Activated CD4-positive, alpha-beta memory T cell treated with anti-CD3 and anti-CD28 coated beads, Interleukin-2, amount 10 ng/mL, durations not matched to agents 7 days and 5 days (primary cell): ENCODE measurements around the gene ATP6V1B1. TPM values are rescaled to one million over a fixed set of nuclear protein-coding genes. Genes with fewer than 3 reads are reported as not detected.

Experiments used
- CTCF ChIA-PET: fragments of 350-600 bp; sonication (Branson Sonifier 250); formaldehyde crosslinking; loops from one replicate; lab custom pipeline; 2021; ENCODE audit warnings: antibody characterized with exemption, inconsistent platforms; lab: Charles Lee
- POLR2A ChIA-PET: fragments of 350-600 bp; sonication (Branson Sonifier 250); formaldehyde crosslinking; loops from one replicate; lab custom pipeline; 2021; ENCODE audit warnings: antibody characterized with exemption; lab: Charles Lee
- DNase-seq: peaks from one replicate; pipeline ENCODE4 v3.0.0-alpha.2; 2020
- H3K27ac Mint-ChIP-seq: one replicate; pipeline ENCODE4 v1.8.0; 2021; ENCODE audit warnings: mild to moderate bottlenecking, mixed read lengths
- H3K27me3 Mint-ChIP-seq: one replicate; pipeline ENCODE4 v1.8.0; 2021; ENCODE audit warnings: mixed read lengths
- H3K36me3 Mint-ChIP-seq: one replicate; pipeline ENCODE4 v1.8.0; 2021; ENCODE audit warnings: low read depth, mixed read lengths
- H3K4me1 Mint-ChIP-seq: one replicate; pipeline ENCODE4 v1.8.0; 2021; ENCODE audit warnings: mixed read lengths
- H3K4me3 Mint-ChIP-seq: one replicate; pipeline ENCODE4 v1.8.0; 2021; ENCODE audit warnings: mild to moderate bottlenecking, mixed read lengths
- H3K9me3 Mint-ChIP-seq: one replicate; pipeline ENCODE4 v1.8.0; 2021; ENCODE audit warnings: mixed read lengths
- total RNA-seq, 2 experiments: library from RNA; stranded (reverse); gene quantifications; one replicate each; pipeline ENCODE4 v1.2.3, GENCODE V29; 2021

The ATP6V1B1 gene
- total RNA-seq, 2 experiments from 2014 or later = not detected

DNA sequence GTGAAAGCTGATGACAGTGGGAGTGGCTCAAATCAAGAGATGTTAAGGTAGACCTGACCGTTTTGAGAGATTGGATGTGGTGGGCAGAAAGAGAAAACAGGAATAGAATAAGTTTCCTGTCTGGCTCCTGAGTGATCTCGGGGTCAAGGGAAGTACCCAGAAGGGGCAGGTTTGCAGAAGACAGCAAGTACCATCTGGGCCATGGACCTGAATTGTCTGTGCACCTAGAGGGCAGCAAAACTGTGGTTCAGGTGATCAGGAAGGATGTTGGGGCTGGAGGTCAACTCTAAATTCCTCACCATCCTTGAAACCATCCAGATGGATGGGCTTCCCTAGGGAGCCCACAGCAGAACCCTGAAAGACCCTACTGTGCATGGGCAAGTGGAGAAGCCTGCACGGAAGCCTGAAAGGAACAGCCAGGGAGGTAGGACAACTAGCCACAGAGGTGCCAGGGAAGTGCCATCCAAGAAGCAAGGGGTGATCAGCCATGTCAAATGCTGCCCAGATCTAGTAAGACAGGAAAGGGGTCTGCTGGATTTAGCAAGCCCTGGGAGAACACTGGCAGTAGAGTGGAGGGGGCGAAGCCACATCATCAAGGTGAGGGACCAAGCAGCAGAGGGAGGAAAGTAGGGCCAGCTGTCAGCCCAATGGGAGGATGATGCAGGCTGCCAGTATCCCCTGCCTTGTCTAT is 50.9 kb downstream of the ATP6V1B1 start:
- Mint-ChIP-seq H3K9me3 (no peaks in the 10 kb centered on the region), H3K4me1 (peaks cover 9% of the 10 kb centered on the region), H3K27me3 (no peaks in the 10 kb centered on the region), H3K4me3 (no peak overlapping the region), H3K36me3 (peaks cover 31% of the 10 kb centered on the region), H3K27ac (no peak overlapping the region)
- ChIA-PET CTCF (interaction anchor here (2.3 to 3.7 kb wide), 3 partner anchors 7 to 15 kb away, joined by 14 to 26 read pairs (median 24); partner anchors contain the start of gene TEX261), POLR2A (interaction anchor here (0.5 kb wide), 1 partner anchor 380 kb away, joined by 3 read pairs; no protein-coding TSS in a partner anchor)
- peak; percentile 11 for DNase-seq

DNA sequence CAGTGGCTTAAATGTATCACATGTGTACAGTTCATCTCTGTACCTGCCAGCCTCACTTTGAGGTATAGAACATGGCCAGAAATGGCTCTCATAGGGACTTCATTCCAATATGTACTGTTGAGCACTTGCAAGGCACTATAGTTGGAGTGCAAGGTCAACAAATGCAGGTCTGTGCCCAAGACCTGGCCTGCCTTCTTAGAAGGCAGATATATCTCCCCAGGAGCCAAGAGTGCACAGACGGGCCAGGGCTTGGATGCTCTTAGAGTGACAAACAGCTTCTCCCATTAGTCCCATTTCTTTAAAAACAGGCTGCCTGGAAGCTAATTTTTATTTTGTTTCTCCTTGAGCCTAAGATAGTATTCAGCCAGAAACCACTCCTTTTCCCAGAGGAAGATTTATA is 51.7 kb downstream of the ATP6V1B1 start:
- DNase-seq = peak; percentile 2
- H3K27me3 Mint-ChIP-seq = no peaks in the 10 kb centered on the region
- no peak overlapping the region for H3K4me3 Mint-ChIP-seq
- no peak overlapping the region for H3K27ac Mint-ChIP-seq
- CTCF ChIA-PET = no interaction called here
- peaks cover 32% of the 10 kb centered on the region for H3K36me3 Mint-ChIP-seq
- POLR2A ChIA-PET = no interaction called here
- H3K4me1 Mint-ChIP-seq = peaks cover 13% of the 10 kb centered on the region
- H3K9me3 Mint-ChIP-seq = no peaks in the 10 kb centered on the region

DNA sequence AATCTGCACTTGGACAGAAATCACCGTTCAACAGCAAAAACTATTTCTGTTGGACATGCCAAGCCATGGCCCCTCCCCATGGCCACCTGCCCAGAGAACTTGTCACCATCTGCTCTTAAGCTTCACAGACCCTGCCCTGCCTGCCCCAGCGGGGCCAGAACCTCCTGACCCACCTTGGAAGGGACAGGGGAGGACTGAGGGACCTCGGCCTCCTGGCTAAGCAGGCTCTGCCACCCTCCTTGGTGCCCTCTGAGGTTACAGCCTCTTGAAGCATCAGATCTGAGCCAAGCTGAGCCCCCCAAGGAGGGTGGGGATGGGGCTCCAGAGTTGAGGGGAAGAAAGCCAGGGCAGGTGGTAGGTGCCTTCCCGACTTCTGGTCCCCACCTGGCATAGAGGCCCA is 52.5 kb downstream of the ATP6V1B1 start:
- no peaks in the 10 kb centered on the region for H3K27me3 Mint-ChIP-seq
- POLR2A ChIA-PET = no interaction called here
- peaks cover 18% of the 10 kb centered on the region for H3K4me1 Mint-ChIP-seq
- no peak overlapping the region for H3K27ac Mint-ChIP-seq
- CTCF ChIA-PET = no interaction called here
- no peaks in the 10 kb centered on the region for H3K9me3 Mint-ChIP-seq
- H3K36me3 Mint-ChIP-seq = peaks cover 35% of the 10 kb centered on the region
- peak; percentile 6 for DNase-seq
- H3K4me3 Mint-ChIP-seq = no peak overlapping the region

DNA sequence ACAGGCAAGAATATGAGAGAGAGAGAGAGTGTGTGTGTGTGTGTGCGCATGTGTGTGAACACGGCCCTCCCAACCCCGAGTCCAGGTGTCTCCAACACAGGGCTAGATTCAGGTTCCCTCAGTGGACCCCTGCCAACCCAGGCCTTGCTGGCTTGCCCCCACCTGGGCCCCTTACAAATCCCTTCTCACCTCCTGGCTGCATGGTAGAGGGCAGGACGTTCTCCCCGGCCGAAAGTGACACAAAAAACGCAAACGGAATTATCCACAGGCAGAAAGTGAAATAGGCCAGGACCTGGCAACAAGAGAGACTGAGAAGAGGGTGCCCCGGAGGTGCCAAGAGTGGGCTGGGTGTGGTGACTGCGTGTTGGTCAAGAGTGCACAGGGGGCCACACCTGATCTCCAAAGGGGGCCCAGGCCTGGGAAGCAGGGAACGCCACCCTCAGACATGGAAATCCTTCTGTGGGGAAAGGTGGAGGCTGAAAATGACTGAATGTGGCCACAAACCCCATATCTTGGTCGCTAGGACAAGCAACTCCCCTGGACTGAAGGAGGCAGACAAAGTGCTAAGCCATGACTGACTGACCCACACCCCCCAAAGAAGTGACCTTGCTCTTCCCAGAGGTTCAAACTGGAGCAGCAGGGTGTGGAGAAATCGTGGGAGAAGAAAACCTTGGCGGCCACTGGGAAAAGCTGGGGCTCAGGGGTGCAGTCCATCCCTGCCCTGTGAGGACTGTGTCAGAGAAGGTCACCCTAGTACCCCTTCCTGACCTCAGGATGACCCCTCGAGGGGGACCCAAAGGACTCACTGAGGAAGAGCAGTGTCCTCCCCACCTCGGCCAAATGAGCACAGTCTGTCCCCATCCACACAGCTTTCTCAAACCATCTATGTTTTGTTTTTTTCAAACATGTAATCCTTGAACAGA is 53.3 kb downstream of the ATP6V1B1 start:
- DNase-seq = peak; percentile 8

DNA sequence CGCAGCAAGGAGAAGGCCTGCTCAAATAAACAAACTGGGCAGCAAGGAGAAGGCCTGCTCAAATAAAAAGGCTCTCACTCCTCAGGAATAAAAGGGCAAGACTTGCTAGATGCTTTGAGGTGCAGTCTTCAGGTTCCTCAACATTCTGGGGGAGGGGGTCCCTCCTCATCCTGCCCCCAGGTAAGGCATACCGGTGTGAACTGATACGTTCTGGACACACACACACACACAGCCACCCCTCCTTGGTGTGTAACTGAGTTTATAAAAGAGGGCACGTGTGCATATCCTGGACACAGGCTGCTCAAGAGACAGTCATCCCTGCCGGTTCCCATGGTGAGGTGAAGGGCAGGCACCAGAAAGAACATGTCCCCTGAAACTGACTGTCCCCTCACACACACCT is 54.5 kb downstream of the ATP6V1B1 start:
- CTCF ChIA-PET = interaction anchor here (0.6 to 1.2 kb wide), 3 partner anchors 11 to 25 kb away, joined by 3 to 9 read pairs (median 3); no protein-coding TSS in a partner anchor
- peak; percentile 7 for DNase-seq
- no peaks in the 10 kb centered on the region for H3K27me3 Mint-ChIP-seq
- POLR2A ChIA-PET = no interaction called here
- peaks cover 35% of the 10 kb centered on the region for H3K36me3 Mint-ChIP-seq
- H3K4me1 Mint-ChIP-seq = peaks cover 20% of the 10 kb centered on the region
- peak overlapping the region; percentile 10 for H3K27ac Mint-ChIP-seq
- no peak overlapping the region for H3K4me3 Mint-ChIP-seq
- no peaks in the 10 kb centered on the region for H3K9me3 Mint-ChIP-seq

More for the DNA sequence above, 53.3 kb downstream of the ATP6V1B1 start:
- ChIA-PET POLR2A (no interaction called here), CTCF (interaction anchor here (1.1 to 1.2 kb wide), 2 partner anchors 13 to 24 kb away, joined by 3 to 9 read pairs; no protein-coding TSS in a partner anchor)
- H3K9me3 Mint-ChIP-seq = no peaks in the 10 kb centered on the region
- H3K4me1 Mint-ChIP-seq = peaks cover 27% of the 10 kb centered on the region
- no peak overlapping the region for H3K4me3 Mint-ChIP-seq
- H3K27ac Mint-ChIP-seq = no peak overlapping the region
- peaks cover 35% of the 10 kb centered on the region for H3K36me3 Mint-ChIP-seq
- H3K27me3 Mint-ChIP-seq = no peaks in the 10 kb centered on the region

DNA sequence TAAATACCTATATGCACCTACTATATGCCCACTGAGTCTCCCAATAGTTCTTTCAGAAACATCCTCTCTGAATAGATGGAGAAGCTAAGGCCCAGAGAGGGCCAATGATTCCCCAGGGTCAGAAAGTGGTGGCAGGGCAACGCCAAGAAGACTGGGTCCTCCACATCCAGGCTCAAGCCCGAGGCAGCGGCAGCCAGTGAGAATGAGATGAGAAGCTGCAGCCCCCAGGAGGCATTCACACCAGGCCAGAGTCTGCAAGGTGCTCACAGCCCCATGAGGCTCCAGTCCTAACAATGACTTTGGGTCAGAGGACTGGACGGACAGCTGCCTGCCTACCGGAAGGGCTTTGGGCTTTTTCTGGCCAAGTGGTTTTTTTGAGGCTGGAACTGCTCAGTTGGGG is 55.4 kb downstream of the ATP6V1B1 start:
- Mint-ChIP-seq H3K4me3 (no peak overlapping the region), H3K36me3 (peaks cover 31% of the 10 kb centered on the region), H3K9me3 (no peaks in the 10 kb centered on the region), H3K27ac (no peak overlapping the region), H3K27me3 (no peaks in the 10 kb centered on the region), H3K4me1 (peaks cover 29% of the 10 kb centered on the region)
- ChIA-PET CTCF (interaction anchor here (0.9 kb wide), 1 partner anchor 27 kb away, joined by 3 read pairs; no protein-coding TSS in a partner anchor), POLR2A (no interaction called here)
- DNase-seq = peak; percentile 12

DNA sequence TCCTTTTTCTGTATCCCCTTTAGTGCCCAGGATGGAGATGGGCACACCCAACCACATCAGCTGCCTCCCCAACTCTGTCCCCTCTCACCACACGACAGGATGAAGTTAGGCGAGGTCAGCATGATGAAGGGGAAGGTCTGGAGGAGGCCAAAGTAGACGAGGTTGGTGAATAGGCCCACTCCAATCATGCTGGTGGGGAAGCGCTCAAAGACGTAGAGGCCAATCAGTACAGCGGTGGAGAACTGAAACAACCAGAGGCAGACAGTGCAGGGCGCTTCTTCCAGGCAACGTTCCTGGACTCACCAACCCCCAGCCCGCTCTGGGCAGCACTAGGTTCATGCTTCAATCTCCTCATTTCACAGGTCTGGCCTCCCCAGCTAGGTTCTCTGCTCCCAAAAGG is 56.0 kb downstream of the ATP6V1B1 start:
- H3K27me3 Mint-ChIP-seq = no peaks in the 10 kb centered on the region
- no peaks in the 10 kb centered on the region for H3K9me3 Mint-ChIP-seq
- ChIA-PET CTCF (interaction anchor here (0.9 kb wide), 1 partner anchor 27 kb away, joined by 3 read pairs; no protein-coding TSS in a partner anchor), POLR2A (interaction anchor here (1.7 kb wide), 1 partner anchor 76 kb away, joined by 6 read pairs; no protein-coding TSS in a partner anchor)
- H3K27ac Mint-ChIP-seq = no peak overlapping the region
- H3K4me3 Mint-ChIP-seq = no peak overlapping the region
- DNase-seq = no peak
- H3K36me3 Mint-ChIP-seq = peaks cover 25% of the 10 kb centered on the region
- H3K4me1 Mint-ChIP-seq = peaks cover 29% of the 10 kb centered on the region

DNA sequence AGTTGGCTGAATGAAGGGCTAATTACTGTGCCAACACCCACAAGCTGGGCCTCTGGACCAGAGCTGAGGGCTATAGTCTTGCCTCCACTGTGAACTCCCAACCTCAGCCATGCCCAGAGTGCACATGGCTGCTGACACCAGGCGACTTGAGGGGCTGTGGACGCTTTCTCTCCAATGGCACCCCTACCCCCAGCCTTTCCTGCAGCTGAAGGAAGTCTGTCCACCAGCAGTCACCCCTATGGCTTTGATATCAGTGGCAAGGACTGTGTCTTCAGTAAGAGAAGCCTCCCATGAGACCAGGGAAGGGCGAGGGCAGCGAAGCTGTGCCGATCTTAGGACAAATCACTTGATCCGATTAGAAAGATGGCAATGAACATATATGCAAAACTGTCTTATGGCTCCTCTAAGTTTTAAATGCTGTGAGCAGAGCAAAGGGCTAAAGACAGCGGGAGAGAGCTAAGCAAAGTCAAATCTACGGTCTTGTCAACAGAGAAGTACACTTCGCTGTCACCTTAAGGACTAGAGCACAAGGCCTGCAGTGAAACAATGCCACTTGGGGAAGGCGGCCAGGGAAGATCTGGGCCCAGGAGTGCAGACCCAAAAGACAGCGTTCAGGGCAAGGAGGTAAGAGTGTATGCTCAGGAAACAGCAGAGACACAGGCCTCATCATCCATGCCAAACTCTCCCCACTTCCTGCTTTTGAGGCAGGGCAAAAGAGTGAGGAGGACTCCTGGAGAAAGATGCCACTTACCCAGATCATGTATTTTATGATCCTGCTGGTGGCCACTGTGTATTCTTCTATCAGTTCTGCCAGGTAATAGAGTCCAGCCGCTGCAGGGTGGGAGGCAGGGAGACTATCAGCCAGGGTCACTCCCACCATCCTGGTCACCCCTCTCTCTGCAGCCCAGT is 57.5 kb downstream of the ATP6V1B1 start:
- POLR2A ChIA-PET = interaction anchor here (1.0 to 1.7 kb wide), 2 partner anchors 75 to 136 kb away, joined by 3 to 6 read pairs; no protein-coding TSS in a partner anchor
- Mint-ChIP-seq H3K27me3 (no peaks in the 10 kb centered on the region), H3K4me3 (peak overlapping the region; percentile 89), H3K36me3 (peaks cover 15% of the 10 kb centered on the region), H3K27ac (peak overlapping the region; percentile 82), H3K9me3 (no peaks in the 10 kb centered on the region), H3K4me1 (peaks cover 30% of the 10 kb centered on the region)
- CTCF ChIA-PET = interaction anchor here (1.2 to 2.9 kb wide), 3 partner anchors 9 to 75 kb away, joined by 3 to 24 read pairs (median 3); partner anchors contain the start of gene NAGK
- DNase-seq = peak; percentile 18

DNA sequence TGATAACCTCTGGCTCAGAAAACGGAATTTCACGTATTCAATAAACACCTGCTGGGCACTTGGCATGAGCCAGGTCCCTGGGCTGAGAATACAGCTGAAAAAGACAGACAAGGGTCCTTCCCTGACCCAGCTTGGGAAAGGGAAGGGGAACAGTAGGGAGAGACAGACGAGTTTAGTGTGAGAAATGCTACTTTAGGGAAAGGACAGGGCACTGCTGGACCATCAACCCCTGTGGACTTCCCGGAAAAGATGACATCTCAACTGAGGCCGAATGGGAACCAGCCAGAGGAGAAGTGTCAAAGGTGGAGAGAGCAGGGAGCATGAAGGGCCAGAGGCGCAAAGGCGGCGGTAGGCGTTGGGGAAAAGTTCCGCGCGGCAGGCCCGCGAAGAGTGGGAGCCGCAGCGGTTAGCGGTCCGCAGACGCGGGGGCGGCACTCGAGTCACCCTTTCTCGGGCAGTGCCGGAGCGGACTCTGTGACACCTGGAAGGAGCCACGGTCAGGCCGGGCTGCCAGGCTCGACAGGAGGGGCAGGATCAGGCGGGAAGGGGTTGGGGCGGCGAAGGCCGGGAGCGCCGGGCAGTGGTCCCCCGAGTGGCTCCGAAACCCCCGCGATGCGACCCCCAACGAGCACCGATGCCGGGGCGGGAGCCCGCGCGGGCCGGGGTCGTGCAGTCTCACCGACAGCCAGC is 58.5 kb downstream of the ATP6V1B1 start:
- no peaks in the 10 kb centered on the region for H3K9me3 Mint-ChIP-seq
- H3K4me3 Mint-ChIP-seq = peak overlapping the region; percentile 89
- peak overlapping the region; percentile 82 for H3K27ac Mint-ChIP-seq
- CTCF ChIA-PET = interaction anchor here (1.2 to 2.9 kb wide), 2 partner anchors 10 to 74 kb away, joined by 3 to 24 read pairs; partner anchors contain the start of gene NAGK
- peak; percentile 38 for DNase-seq
- POLR2A ChIA-PET = no interaction called here
- H3K36me3 Mint-ChIP-seq = peaks cover 7% of the 10 kb centered on the region
- H3K27me3 Mint-ChIP-seq = no peaks in the 10 kb centered on the region
- H3K4me1 Mint-ChIP-seq = peaks cover 37% of the 10 kb centered on the region

DNA sequence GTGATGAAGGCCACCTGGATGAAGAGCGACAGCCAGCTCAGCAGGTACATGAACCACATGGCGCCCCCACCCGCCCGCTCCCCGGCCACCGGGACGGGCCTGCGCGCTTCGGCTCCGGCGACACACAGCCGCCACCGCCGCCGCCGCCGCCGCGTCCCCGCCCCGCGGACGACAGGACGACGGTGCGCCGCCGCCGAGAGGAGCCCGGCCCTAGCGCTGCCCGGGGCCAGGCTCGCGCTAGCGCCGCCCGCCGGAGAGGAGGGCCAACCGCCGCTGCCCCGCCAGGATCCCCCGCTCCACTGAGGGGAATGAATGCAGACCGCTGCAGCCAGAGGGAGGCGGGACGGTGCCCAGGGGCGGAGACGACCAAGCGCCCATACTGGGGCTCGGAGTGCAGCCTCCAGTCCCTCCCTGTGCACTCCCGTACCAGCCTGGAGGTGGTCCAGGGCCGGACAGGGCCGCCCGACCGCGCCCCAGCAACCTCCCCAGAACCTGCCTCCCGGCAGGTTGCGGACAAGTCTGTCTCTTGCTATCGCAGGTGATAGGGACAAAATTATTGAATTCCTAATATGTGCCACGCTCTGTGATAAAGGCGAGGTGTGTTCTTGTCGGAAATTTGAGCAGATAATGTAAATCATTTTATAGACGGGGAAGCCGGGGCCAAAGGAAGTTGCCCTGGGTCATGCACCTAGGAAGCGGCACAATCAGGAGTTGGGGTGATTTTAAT is 59.2 kb downstream of the ATP6V1B1 start, which contains the start of gene TEX261:
TEX261 (minus strand) TSS at position 175 of the 727 bp plus-strand sequence; CDS start at position 59, 116 bp downstream.
- Mint-ChIP-seq H3K27ac (peak within 1 kb of the TSS; percentile 82), H3K36me3 (peaks cover 7% of the 10 kb centered on the region), H3K27me3 (no peaks in the 10 kb centered on the region), H3K4me3 (peak within 1 kb of the TSS; percentile 89), H3K9me3 (no peaks in the 10 kb centered on the region), H3K4me1 (peaks cover 44% of the 10 kb centered on the region)
- POLR2A ChIA-PET = no interaction called here
- CTCF ChIA-PET = interaction anchor here (1.2 to 2.9 kb wide), 2 partner anchors 10 to 74 kb away, joined by 3 to 24 read pairs; partner anchors contain the start of gene NAGK
- DNase-seq = peak; percentile 91

DNA sequence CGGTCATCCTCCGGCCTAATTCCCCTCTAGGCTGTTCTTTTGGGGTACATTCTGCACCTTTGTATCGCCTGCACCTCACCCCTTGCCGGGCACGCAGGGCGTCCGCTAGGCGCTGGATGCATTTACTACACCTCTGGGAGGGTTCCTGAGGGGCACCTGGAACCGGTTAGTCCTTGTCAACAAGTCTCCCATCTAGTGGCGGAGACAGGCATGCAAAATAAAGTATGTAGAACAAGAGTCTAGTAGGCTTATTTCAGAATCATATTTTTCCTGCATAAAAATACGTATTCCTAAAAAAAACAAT is 59.7 kb downstream of the ATP6V1B1 start:
- peak overlapping the region; percentile 78 for H3K27ac Mint-ChIP-seq
- ChIA-PET CTCF (no interaction called here), POLR2A (no interaction called here)
- H3K4me3 Mint-ChIP-seq = peak overlapping the region; percentile 86
- H3K27me3 Mint-ChIP-seq = no peaks in the 10 kb centered on the region
- peaks cover 48% of the 10 kb centered on the region for H3K4me1 Mint-ChIP-seq
- DNase-seq = peak; percentile 66
- H3K36me3 Mint-ChIP-seq = peaks cover 7% of the 10 kb centered on the region
- H3K9me3 Mint-ChIP-seq = no peaks in the 10 kb centered on the region
